ENCODE data around the gene PSMD14.
A peak's percentile ranks its signal among the peaks of the same experiment; 100 is the strongest.

The PSMD14 gene

DNA sequence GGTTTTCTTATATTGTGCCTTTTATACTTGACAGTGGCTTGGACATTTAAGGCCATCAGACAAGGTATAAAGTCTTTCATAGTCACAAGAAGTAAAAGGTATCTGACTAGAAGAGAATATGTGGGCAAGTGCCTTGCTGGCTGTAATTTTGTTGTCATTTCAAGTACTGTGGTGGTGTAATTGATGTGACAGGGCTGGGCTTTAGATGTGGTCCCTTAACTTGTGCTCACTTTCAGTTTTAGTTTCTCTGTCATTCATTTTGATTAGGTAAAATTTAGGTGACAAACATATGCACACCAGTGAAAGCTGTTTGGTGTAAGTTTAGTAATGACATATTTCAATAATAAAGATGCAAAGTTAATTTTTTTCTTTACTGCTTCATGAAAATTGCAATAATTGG is 76.6 kb downstream of the PSMD14 start:
- DNase-seq, result no peak
- peak; percentile 73 for ATAC-seq

DNA sequence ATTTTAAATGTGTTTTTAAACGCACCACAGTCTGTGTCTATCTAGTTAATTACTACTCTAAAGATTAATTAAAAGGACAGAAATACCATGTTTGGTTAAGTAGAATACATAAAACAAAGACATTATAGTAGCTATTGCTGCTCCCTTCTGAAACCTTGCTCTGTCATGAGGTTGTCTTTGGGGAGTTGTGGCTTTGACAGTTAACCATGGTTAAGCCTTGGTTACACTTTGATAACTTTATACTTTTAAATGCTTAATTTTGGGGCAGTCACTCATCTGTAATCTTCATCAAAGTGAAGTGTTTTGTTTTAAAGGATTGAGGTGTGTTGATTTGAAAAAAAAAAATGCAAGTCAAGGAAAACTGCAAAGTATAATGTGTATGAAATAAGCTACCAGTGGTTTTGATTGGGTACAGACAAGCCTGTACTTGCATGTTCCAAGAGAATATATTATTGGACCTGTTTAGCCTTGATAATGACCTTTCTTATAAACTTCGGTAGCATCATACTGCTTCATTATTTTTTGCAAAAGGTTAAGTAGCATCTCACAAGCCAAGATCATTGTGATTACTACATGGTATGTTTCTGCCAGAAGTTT is 78.1 kb downstream of the PSMD14 start:
- ATAC-seq (no peak), DNase-seq (no peak)

DNA sequence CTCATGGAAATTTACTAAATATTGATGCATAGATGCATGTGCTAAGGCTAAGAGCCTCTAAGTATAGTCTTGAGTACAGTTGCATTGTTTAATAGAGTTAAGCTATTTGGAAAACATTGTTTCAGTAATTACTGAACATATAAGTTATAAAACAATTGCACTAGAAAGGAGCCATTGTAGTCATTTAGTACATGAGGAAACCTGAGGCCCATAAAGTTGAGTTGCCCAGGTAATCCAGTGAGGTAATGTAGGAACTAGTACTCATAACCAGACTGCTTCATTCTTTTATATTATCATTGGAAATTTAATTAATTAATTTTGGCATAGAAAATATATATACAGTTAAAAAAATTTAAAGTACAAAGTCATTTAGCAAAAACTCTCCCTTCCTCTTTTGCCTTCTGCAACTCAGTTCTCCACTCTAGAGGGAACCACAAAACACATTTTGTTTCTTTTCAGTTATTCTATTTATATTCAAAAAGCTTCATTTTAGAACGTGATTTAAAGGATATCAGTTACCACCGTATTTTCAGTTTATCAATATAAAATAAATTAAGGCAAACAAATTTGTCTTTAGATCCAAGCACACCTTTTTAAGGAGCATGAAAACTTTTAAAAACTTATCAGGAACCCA is 80.0 kb downstream of the PSMD14 start:
- ATAC-seq, result no peak

DNA sequence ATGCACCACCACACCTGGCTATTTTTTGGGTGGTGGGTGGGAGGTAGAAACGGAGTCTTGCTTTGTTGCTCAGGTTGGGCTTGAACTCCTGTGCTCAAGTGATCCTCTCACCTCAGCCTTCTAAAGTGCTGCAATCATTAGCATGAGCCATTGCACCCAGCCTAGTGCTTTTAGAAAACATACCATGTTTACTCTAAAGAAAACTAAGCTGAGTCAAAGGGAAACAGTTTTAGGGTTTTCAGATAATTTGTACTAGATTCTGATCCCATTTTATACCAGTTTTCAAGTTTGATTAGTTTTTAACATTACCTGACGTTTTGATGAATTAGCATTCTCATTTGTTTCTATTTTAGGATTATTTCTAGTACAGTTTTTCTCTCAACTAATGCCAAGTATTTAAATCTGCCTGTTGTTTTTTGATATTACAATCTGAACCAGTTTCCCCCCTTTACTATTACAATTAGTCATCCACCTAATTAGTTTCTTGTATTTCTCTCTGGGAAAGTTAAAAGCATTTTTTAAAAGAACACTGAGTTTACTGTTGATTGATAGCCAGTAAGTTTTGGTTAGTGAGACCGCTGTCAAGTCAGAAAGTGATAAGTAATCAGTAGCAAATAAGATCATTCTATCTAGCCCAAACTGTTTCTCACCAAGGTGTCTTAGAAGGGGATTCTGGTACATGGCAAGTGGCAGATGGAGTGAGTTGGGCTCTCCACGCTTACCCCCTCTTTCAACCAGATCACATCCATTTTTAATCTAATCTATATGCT is 83.7 kb downstream of the PSMD14 start:
- DNase-seq (no peak), ATAC-seq (no peak)

More for the DNA sequence above, 80.0 kb downstream of the PSMD14 start:
- no peak for DNase-seq

DNA sequence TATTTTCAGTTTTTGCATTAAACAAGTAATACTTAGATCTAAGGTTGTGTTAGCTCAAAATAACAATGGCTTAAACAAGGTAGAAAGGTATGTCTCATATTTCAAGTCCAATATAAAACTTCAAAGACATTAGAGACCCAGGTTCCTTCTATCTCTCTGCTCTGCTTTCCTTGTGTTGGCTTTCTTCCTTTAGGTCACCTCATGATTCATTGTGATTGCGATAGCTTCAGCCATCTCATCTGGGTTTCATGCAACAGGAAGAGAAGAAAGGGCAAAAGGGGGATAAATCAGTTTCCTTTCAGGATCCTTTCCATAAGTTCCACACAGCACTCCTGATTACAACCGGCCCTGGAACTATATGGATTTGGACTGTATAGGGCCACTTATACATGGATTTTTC is 91.9 kb downstream of the PSMD14 start:
- no peak for ATAC-seq

DNA sequence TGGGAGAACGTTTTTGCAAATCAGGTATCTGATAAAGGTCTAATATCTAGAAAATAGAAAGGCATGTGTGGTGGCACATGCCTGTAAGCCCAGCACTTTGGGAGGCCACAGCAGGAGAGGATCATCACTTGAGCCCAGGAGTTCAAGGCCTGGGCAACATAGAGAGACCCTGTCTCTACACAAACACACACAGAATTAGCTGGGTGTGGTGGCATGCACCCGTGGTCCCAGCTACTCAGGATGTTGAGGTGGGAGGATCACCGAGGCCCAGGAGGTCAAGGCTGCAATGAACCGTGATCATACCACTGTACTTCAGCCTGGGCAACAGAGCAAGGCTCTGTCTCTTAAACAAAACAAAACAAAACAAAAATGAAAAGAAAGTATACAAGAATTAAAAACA is 94.1 kb downstream of the PSMD14 start:
- DNase-seq (no peak), ATAC-seq (no peak)

More for the DNA sequence above, 91.9 kb downstream of the PSMD14 start:
- no peak for DNase-seq

DNA sequence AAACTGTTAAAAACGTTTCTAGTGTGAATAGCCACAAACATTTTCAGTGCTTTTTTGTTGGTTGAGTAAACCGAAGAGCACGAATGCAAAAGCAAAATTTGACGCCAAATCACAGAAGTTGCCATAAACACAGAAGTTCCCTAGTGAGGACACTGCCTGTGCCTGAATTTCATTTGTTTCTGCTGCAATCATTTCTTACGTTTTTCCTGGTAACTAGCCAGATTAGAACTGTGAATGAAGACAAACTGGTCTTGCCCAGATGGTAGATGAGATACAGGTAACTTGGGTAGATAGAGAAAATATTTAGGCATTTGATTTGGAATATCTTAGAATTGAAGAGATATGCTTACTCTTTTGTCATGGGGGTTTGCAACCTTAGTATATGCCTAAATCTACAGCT is 98.1 kb downstream of the PSMD14 start:
- ATAC-seq, result no peak

DNA sequence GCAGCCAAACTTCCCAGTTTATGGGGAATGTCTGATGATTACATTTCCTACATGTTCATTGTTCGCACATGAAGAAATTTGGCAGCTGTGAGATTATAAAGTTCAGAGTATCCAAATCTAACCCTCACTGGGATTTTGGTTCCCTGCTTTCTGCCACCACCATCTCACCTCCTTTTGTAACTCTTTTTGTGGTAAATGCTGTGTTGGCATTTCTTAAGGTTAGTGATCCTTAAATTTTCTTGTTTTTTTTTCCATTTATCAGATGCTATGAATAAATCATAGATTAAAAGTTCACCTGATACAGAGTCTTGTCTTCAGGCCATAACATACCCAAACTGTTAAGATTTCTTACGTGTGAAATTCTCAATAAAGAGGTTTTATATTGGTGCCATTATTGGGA is 99.4 kb downstream of the PSMD14 start:
- ATAC-seq, result no peak

More for the DNA sequence above, 98.1 kb downstream of the PSMD14 start:
- DNase-seq, result no peak

DNA sequence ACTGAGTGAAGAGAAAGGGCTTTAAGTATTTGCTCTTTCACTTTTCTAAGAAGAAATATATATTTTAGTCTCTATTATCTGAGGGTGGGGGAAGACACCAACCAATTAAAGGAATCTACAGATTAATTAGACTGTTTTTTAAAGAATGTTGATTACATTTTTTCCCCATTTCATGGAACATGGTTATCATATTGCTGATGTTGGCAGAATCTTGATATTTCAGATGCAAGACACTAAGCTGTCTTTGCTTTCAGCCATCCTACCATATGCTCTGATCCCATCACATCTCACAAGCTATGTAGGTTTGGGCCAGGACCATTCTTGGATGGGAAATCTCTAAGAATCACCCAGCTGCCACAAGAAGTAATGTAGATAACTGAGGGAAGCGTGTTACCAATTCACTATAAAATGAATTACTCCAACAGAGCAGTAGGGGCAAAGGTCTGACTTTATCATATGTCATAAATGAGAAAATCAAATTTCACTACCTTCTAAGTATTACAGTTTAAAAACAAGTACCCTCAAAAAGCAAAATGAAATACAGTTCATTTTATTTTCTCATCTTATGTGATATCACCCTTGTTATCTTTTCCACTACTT is 101.2 kb downstream of the PSMD14 start:
- no peak for ATAC-seq

More for the DNA sequence above, 99.4 kb downstream of the PSMD14 start:
- DNase-seq, result no peak

DNA sequence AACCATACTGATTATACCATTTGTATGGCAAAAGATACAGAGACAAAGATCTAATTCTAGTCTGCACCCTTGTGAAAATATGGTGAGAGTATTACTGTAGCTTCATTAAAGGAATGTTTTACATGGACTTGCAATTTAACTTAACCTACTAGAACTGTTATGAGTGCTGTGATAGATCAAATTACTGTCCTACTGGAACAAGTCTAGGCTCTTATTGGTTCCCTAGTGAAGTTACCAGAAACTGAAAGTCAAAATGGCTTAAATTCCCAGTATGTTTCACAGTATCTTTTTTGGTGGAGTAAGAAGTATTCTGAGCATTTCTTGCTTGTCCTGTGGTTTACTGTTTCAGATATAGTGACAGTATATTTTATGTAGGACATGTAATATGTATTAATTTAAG is 104.1 kb downstream of the PSMD14 start:
- ATAC-seq, result no peak

More for the DNA sequence above, 101.2 kb downstream of the PSMD14 start:
- no peak for DNase-seq

DNA sequence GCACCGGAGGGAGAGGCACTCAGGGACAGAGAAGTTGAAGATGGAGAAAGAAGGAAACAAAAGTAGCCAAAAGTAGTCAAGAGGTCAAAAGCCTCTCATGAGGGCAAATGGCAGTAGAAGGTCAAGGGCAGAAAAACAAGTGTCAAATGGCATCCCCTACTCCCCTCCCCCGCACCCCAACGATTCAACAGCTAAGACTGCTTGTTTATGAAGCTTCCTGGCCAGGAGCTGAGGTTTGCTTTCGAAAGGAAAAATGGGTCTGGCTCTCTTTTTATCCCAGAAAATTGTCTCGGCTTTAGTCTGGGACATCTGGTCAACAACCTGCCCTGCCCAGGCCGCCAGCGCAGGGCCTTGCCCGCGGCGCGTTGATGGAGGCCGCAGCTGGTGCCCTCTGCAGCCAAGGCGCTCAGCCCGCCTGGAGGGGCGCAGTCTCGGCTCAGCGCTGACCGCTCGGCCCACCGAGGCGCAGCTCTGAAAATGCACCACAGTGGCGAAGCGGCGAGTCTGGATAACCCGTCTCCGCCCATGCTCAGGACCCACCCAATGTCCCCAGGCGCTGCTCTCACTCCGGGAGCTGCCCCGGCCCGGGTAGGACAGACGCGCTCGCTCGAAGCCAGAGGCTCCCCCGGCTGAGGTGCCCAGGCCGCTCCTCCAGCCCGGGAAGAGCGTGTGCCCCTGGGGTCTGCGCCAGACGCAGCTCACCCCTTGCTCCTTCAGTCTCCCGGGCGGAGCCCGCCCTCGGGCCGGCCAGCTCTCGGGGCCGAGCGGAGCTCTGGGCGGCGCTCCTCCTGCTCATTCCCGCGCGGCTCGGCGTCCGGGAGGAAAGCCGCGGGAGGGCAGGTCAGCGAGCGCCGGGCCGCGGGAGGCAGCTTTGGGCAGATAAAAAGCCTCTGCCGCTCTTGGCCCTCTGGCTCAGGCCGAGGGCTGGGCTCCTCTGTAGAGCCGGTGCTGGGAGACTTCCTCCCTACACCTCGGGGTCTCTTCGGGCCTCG is 106.1 kb downstream of the PSMD14 start:
- DNase-seq, result no peak
- peak; percentile 42 for ATAC-seq

More for the DNA sequence above, 104.1 kb downstream of the PSMD14 start:
- no peak for DNase-seq

DNA sequence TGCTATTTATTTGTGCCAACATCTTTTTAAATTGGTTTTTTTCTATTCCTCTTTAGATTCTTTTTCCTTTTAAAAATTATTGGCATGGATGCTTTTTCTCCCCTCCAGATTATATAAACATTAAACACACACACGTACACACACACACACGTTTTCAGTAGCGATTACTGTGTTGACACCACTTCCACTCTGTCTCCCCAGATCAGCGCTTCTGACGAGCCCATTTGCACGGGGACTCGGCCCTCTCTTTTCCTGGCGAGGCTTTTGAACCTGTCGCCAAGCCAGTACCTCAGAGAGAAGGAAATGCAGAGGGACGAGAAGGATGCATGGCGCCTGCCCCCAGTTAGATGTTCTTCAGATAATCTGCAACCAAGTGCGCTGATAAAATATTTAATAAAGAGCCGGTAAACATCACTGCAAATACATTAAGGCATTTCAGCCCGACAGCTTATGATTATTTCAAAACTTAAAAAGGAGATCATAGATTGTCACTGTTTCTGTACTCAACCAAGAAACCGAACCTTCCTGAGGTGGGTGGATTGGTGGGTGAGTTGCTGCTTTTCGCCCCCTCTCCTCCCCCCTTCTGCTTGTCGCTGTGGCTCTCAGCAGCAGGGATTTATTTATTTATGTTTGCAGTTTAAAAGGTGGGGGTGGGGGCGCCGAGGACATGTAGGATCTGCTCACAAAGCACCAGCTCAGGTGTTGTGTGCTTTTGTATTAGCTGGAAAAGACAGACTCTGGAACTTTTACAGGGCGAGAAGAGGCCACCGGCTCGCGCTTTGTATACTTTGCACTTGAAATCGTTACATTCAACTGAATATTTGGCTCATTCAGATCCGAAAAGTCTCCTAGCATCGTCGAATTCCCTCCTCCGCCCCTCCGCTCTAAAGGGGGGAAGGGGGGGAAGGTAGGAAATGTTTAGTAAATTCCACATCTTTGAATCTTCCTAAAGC is 107.1 kb downstream of the PSMD14 start:
- DNase-seq, result no peak
- no peak for ATAC-seq

DNA sequence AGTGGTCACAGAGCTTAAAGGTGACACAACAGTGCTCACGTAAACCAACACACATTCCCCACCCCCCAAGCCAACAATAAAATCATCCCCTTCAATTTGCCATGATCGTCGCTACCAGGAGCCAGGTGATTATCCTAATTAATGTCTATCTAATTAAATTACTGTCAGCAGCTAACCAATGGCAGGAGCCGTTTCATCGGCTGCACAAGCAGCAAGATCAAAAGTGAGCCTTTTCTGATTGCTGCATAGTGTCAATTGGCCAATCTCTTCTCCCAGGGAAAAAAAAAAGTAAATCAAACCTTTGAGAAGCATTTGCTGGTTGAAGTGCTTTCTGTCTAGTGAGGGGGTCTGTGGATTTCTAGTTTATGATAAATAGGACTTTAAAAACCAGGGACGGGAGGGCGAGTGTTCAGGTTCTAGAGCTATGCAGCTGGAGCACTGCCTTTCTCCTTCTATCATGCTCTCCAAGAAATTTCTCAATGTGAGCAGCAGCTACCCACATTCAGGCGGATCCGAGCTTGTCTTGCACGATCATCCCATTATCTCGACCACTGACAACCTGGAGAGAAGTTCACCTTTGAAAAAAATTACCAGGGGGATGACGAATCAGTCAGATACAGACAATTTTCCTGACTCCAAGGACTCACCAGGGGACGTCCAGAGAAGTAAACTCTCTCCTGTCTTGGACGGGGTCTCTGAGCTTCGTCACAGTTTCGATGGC is 107.9 kb downstream of the PSMD14 start, which contains the start of gene TBR1:
TSS of gene TBR1 (plus strand) at position 311 of the 721 bp plus-strand sequence. CDS start at position 425, 114 bp downstream.
- DNase-seq, result no peak

DNA sequence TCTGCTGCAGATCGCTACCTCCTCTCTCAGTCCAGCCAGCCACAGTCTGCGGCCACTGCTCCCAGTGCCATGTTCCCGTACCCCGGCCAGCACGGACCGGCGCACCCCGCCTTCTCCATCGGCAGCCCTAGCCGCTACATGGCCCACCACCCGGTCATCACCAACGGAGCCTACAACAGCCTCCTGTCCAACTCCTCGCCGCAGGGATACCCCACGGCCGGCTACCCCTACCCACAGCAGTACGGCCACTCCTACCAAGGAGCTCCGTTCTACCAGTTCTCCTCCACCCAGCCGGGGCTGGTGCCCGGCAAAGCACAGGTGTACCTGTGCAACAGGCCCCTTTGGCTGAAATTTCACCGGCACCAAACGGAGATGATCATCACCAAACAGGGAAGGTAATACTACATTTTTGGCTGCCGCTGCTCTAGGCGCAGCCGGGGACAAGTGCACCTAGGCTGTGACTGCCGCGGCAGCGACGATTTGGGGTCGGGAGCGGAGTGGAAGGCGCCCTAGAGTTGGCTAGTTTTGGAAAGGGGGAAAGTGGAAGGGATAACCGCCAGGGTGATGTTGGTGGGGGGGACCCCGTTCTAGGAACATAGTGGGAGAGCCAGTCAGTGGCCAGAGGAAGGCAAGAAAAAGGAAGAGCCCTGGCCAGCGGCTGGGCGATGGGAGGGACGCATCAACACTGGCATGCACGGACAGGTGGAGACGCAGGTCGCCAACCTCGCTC is 108.6 kb downstream of the PSMD14 start:
- ATAC-seq (no peak), DNase-seq (no peak)

More for the DNA sequence above, 107.9 kb downstream of the PSMD14 start, which contains the start of gene TBR1:
- ATAC-seq, result no peak

DNA sequence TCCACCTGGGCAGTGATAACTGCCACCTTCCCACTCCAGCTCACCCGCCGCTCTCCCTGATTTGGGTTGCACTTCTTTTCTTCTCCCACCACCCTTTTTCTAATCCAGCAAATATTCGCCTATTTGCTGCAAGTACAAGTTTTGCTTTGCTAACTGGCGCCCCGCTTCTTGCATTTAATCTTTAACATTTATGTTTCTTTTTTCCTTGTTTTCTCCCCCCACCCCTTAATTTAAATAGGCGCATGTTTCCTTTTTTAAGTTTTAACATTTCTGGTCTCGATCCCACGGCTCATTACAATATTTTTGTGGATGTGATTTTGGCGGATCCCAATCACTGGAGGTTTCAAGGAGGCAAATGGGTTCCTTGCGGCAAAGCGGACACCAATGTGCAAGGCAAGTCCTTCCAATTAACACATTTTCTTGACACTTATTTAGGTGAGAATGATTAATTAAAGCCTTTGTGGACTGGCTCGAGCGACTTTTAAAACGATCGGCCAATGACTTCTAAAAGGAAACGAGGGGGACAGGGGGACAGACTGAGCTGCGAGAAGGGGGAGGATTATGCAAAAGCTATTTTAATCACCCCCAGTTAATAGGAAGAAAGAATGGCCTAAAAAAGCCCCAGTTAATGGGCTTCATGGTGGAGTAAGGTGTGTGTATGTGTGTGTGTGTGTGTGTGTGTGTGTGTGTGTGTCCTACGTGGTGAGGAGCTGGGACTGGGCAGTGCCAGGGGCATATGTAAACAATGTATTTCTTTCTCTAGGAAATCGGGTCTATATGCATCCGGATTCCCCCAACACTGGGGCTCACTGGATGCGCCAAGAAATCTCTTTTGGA is 109.4 kb downstream of the PSMD14 start:
- no peak for DNase-seq
- ATAC-seq, result no peak

DNA sequence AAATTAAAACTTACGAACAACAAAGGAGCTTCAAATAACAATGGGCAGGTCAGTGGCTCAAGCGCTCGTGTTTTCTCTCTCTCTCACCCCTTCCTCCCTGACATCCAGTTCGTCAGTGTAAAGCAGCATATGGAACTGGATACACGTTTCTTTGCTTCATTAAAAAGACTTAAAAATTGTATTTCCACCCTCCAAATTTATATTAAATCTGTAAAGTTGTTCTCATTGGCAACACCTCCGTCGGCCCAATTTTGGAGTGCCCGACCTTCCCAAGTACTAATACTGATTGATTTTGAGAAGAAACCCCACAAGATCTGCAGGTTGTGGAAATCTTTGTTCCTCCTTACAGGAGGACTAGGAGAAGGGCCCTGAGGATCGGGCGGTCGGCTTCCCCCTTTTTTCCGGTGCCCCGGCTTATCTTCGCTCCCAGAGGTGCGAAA is 110.1 kb downstream of the PSMD14 start:
- DNase-seq (no peak), ATAC-seq (no peak)

DNA sequence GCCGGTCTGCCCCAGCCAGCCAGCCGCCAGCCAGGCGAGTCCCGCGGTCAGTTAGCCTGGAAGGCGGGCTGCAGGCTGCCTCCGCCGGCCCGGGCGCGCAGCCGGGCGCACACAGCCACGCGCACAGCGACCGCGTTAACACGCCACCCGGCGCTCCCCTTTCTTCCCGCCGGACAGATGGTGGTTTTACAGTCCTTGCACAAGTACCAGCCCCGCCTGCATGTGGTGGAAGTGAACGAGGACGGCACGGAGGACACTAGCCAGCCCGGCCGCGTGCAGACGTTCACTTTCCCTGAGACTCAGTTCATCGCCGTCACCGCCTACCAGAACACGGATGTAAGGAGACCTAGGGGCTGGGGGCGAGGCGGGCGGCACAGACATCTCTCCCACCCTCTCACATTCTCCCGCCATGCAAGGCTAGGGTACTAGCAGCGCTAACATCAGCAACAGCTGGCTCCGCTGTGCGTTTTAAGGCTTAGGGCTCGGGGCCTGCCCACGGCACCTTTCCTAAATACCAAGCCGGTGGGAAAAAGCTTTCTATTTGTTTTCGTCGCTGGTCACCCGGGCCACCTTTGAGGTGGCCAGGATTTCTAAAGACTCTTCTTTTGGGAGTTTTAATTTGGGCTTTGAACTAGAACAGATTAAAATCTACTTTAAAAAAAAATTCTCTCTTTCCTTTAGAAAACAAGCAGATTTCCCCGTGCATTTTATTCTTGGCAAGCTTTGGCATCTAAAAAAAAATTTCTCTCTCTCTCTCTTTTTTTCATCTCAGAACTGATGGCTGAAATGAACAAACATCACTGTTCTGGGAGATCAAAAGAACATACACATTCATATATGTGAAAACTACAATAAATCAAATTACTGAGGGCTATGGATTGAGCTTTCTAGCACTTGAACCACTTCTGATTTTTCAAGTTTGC is 110.8 kb downstream of the PSMD14 start:
- DNase-seq, result no peak
- ATAC-seq, result no peak
